Measurements from ENCODE around the gene TTC23. TPM values are rescaled to one million over a fixed set of nuclear protein-coding genes. Genes with fewer than 3 reads are reported as not detected.
A peak's percentile ranks its signal among the peaks of the same experiment; 100 is the strongest.

TTC23 gene
- total RNA-seq, 2 donors from 2014 or later = 0.30 TPM; not detected in 1

DNA sequence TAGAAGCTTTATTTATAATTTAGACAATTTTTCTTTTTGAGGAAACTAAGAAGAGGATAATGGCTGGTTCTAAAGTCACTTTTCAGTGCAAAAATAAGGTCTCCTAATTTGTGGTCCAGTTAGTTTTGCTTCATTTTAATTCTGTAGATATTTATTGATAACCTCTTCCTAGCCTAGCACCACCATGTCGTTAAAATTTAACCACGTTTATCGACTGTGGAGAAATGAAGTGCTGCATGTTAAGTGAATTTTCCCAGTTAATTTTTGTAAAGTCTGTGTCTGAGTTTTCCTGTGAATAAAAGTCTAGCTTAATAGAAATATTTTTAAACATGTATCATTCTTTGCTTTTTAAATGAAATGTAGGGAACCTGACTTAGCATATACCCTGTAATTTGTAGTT is 18.6 kb upstream of the TTC23 start:
- ATAC-seq (no peak), DNase-seq (no peak)
- Mint-ChIP-seq H3K36me3 (ENCODE audit: low read depth) (no peaks in the 10 kb centered on the region), H3K27me3 (no peaks in the 10 kb centered on the region), H3K4me3 (no peak overlapping the region), H3K4me1 (peaks cover 9% of the 10 kb centered on the region), H3K27ac (no peak overlapping the region)
- H3K9me3 ChIP-seq (ENCODE audit: control insufficient read depth, low read length, poor library complexity, severe bottlenecking) = no peaks in the 10 kb centered on the region

DNA sequence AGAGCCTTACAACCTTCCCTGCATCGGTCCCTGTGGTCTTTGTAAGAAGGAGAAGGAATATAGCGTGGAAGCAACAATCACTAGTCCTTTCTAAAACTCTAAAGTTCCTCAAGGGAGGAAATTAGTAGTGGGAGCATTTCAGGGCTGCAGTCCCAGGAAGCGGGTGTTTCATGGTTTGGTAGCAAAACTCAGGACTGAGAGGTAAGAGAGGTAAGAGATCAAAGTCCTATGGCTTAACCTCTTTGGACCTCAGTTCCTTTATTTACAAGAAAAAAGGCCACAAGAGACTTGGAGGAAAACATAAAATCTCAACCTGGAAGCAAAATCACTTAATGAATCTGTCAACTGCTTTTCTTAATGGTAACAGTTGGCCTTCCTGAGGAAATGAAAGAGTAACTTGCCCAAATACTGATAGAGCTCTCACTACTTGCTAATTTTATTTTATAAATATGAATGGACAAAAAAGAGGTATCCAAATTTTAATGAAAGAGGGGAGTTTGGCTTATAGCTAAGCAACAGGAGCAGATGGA is 16.2 kb upstream of the TTC23 start:
- H3K9me3 ChIP-seq (ENCODE audit: control insufficient read depth, low read length, poor library complexity, severe bottlenecking) = no peaks in the 10 kb centered on the region
- Mint-ChIP-seq H3K4me3 (no peak overlapping the region), H3K36me3 (ENCODE audit: low read depth) (no peaks in the 10 kb centered on the region), H3K4me1 (peaks cover 9% of the 10 kb centered on the region), H3K27me3 (no peaks in the 10 kb centered on the region), H3K27ac (no peak overlapping the region)
- ATAC-seq (no peak), DNase-seq (no peak)

DNA sequence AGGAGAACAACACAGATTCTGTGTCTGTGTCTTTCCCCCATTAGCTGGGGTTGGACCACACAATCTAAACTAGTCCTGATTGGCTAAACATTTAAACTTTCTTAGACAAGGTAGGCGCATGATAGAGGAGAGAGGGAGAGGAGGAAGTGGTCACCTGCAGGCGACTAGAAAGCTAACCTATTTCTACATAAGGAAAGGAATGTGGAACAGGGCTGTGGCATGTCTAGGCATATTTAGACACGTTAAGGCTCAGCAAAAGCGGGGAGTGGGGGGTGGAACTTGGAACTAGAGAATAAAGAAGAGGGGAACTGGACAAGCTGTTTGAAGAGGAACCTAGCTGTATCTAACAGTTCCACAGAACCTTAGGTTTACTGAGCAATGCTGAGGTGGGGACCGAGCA is 14.7 kb upstream of the TTC23 start:
- peaks cover 14% of the 10 kb centered on the region for H3K4me1 Mint-ChIP-seq
- no peak overlapping the region for H3K4me3 Mint-ChIP-seq
- H3K27me3 Mint-ChIP-seq = no peaks in the 10 kb centered on the region
- DNase-seq (no peak), ATAC-seq (no peak)
- H3K36me3 Mint-ChIP-seq (ENCODE audit: low read depth) = peaks cover 2% of the 10 kb centered on the region
- no peaks in the 10 kb centered on the region for H3K9me3 ChIP-seq (ENCODE audit: control insufficient read depth, low read length, poor library complexity, severe bottlenecking)
- no peak overlapping the region for H3K27ac Mint-ChIP-seq

DNA sequence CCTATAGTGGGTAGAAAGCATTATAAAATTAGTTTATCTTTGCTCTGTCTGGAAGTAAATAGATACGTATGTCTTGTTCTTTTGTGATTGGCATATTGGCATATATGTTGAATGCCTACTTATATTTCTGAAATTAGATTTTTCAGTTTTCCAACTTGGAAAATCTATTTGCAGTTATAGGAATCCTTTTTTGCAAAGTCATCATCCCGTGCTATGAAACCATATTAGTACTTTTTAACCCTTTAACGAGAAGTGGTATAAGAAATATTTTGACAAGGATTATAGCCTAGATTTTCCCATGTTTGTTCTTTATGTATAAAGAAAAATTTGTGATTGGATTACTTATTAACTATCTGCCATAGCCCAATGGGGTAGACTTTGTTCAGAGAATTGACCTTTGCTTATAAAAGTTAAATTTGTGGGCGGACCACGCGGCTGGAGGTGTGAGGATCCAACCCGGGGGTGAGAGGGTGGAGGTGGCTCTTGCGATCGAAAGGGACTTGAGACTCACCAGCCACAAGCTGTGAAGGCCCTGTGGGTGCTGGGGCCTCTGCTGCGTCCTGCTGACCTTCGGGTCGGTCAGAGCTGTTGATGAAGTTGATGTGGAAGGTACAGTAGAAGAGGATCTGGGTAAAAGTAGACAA is 7.8 kb upstream of the TTC23 start:
- H3K27me3 Mint-ChIP-seq = no peaks in the 10 kb centered on the region
- H3K4me1 Mint-ChIP-seq = peaks cover 18% of the 10 kb centered on the region
- H3K9me3 ChIP-seq (ENCODE audit: control insufficient read depth, low read length, poor library complexity, severe bottlenecking) = no peaks in the 10 kb centered on the region
- ATAC-seq (no peak), DNase-seq (no peak)
- H3K27ac Mint-ChIP-seq = no peak overlapping the region
- peaks cover 11% of the 10 kb centered on the region for H3K36me3 Mint-ChIP-seq (ENCODE audit: low read depth)
- H3K4me3 Mint-ChIP-seq = no peak overlapping the region

DNA sequence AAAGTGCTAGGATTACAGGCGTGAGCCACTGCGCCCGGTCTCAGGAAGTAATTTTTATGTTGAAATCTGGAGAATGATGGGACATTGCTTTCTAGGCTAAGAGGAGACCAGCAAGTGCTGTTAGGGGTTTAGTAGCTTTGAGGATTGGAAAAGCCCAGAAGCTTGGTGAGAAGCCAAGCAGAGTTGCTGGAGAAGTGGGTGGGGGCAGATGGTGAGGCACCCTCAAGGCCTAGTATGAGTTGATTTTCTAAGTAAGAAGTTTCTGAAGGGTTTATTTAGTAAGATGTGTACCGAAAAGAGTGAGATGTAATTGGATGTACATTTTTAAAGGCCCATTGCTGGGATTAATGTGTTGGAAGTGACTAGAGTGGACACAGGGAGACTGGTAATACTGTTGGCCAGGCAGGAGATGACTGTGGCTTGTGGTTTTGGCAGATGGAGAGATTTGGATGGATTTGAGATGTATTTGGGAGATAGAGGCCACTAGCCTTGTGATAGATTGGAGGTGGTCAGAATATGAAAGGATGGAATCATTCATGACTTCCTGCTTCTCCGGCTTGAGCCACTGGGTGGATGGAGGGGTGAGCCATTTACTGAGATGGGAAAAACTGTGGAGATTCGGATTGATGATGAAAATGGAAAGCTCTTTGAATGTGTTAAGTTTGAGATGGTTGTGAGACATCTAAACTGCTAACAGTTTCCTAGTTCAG is 4.2 kb upstream of the TTC23 start:
- Mint-ChIP-seq H3K4me1 (peaks cover 18% of the 10 kb centered on the region), H3K27me3 (no peaks in the 10 kb centered on the region), H3K27ac (no peak overlapping the region), H3K36me3 (ENCODE audit: low read depth) (peaks cover 9% of the 10 kb centered on the region), H3K4me3 (no peak overlapping the region)
- no peaks in the 10 kb centered on the region for H3K9me3 ChIP-seq (ENCODE audit: control insufficient read depth, low read length, poor library complexity, severe bottlenecking)
- ATAC-seq (no peak), DNase-seq (no peak)

DNA sequence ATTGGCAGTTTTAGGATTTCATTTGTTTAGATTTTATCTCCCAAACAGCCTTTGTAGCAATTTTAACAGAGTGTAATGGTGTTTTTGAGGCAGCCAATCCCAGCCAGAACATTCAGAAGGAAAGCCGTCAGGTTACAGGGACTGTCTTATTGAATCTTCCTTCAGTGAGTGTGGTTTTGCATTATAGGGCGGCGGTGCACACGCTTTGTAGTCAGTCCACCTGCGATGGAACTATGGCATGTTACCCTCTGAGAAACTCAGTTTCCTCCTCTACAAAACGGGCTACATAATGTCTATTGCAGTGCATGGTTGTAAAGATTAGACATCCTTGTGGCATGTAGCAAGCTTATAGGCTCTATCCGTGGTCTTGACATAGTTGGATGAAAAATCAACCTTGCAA is 2.9 kb upstream of the TTC23 start:
- H3K9me3 ChIP-seq (ENCODE audit: control insufficient read depth, low read length, poor library complexity, severe bottlenecking) = no peaks in the 10 kb centered on the region
- Mint-ChIP-seq H3K27ac (no peak overlapping the region), H3K4me3 (peak overlapping the region; percentile 85), H3K36me3 (ENCODE audit: low read depth) (peaks cover 3% of the 10 kb centered on the region), H3K27me3 (no peaks in the 10 kb centered on the region), H3K4me1 (peaks cover 18% of the 10 kb centered on the region)
- DNase-seq = no peak
- ATAC-seq = no peak

DNA sequence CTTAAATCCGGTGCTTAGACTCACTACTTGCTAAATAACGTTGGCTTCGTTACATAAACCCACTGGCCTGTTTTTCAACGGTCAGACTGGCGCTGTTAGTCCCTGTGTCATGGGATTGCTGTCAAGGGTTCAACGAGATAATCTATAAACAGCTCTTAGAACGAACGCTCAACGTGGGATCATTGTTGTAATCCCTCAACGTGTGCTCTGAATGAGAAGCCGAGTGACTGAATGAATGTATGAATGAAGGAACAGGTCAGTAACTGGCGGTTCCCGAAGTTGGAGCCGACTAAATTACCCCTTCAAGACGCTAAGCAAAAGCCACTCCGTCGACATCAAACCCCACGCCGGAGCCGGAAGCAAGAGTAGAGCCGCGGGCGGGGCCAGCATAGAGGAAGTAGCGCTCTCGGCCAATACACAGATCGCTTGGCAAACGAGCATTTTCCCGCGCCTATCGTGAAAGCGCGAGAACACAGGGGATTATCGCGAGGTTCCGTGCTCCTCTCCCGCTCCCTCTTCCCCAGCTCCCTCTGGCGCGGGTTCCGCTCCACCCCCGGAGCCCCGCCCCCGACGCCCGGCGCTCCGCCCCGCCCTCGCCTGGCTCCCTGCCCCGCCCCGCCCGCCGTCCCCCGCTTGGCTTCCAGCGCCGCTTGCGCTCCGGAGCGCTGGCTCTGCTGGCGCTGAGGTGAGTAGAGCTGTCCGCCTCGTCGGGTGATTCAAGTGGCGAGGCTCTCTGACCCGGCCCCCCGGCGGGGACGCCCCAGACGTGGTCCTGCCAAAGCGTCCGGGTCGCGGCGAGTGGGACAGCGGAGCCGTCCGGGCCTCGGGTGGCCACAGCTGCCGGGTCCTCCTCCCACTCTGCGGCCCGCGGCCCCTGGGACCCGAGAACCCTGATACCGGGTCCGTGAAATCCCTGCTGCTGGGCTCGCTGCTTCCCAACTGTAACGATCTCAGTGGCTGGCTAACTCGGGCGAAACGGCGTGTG is 1.8 kb upstream of the TTC23 start, which contains the start of gene LRRC28:
Gene LRRC28 (plus strand): TSS at position 625 of the 985 bp plus-strand sequence. CDS start 4,477 bp downstream, outside the sequence.
- no peaks in the 10 kb centered on the region for H3K27me3 Mint-ChIP-seq
- H3K36me3 Mint-ChIP-seq (ENCODE audit: low read depth) = peaks cover 2% of the 10 kb centered on the region
- no peaks in the 10 kb centered on the region for H3K9me3 ChIP-seq (ENCODE audit: control insufficient read depth, low read length, poor library complexity, severe bottlenecking)
- DNase-seq = peak; percentile 85 to 88 (median 87)
- H3K27ac Mint-ChIP-seq = peak within 1 kb of the TSS; percentile 54
- H3K4me1 Mint-ChIP-seq = peaks cover 18% of the 10 kb centered on the region
- ATAC-seq = peak; percentile 97
- H3K4me3 Mint-ChIP-seq = peak within 1 kb of the TSS; percentile 85

DNA sequence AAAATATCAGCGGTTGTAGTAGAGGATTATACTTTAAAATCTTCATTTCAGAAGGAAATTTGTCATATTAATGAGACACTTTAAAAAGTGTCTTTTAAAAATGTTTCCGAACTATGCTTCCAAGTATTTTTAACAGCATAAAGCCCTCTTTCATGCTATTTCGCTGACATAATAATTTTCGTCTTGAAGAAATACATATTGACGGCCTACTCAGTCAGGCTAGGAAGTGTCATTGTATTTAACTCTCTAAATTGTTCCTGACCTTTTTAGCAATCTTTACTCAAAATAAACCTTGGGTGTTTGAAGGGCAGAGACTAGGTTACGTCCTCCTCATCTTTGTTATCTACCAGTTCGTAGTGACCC is 1.1 kb upstream of the TTC23 start:
- Mint-ChIP-seq H3K4me1 (peaks cover 18% of the 10 kb centered on the region), H3K27ac (peak overlapping the region; percentile 54), H3K36me3 (ENCODE audit: low read depth) (peaks cover 2% of the 10 kb centered on the region), H3K27me3 (no peaks in the 10 kb centered on the region), H3K4me3 (peak overlapping the region; percentile 85)
- no peak for ATAC-seq
- H3K9me3 ChIP-seq (ENCODE audit: control insufficient read depth, low read length, poor library complexity, severe bottlenecking) = no peaks in the 10 kb centered on the region
- DNase-seq = no peak

DNA sequence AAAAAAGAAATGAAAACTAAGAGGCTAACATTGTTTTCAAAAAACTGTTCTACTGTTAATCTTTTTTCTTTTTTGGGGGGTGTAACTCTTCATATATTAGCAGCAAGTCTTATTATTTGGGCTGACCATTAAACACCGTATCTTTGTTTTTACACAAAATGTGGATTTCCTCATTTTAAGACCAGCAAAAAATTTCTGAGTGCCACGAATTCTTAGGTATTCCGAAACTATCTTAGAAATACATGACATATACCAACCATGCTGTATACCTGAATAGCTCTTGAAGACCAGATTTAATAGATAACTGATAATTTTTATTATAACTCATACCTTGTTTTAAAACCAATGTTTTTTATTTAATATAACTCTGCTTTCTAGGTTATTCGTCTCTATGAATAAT is 620 bp upstream of the TTC23 start:
- DNase-seq = no peak
- Mint-ChIP-seq H3K27me3 (no peaks in the 10 kb centered on the region), H3K27ac (no peak overlapping the region), H3K36me3 (ENCODE audit: low read depth) (peaks cover 2% of the 10 kb centered on the region), H3K4me1 (peaks cover 18% of the 10 kb centered on the region), H3K4me3 (no peak overlapping the region)
- H3K9me3 ChIP-seq (ENCODE audit: control insufficient read depth, low read length, poor library complexity, severe bottlenecking) = no peaks in the 10 kb centered on the region
- no peak for ATAC-seq

DNA sequence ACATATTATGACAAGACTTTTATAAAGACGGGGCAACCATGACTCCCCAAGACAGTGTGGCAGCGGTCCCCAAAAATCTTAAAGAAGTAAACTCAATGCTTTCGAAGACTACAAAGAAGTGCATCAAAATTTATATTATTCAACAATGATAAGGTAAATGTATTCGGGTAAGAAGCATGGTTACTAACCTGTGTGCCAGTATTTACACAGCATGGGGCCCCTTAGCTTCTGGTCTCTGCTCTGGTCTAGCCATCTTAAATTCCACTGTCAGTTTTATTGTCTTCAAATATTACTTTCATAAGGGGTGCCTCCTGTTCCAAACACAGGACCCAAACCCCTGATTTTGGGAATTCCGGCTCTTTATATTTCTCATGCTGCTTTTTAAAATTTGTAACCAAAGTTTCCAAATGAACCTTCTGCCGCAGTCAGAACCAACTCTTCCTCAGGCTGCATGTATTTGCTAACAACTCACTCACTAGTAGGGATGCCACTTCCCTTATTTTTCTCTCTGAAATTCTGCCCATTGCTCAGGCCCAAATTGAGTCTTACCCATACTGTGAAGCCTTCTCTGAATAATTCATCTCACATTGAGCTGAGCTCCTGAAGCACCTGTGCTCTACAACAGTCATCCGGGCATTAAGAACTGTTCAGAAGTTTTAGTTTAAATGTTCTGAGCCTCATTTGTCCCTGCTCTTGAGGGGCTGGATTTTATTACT is 1.2 kb downstream of the TTC23 start:
- Mint-ChIP-seq H3K27me3 (peaks cover 3% of the 10 kb centered on the region), H3K4me3 (no peak overlapping the region), H3K36me3 (ENCODE audit: low read depth) (no peaks in the 10 kb centered on the region), H3K27ac (no peak overlapping the region), H3K4me1 (peaks cover 11% of the 10 kb centered on the region)
- ATAC-seq (no peak), DNase-seq (no peak)
- no peaks in the 10 kb centered on the region for H3K9me3 ChIP-seq (ENCODE audit: control insufficient read depth, low read length, poor library complexity, severe bottlenecking)

DNA sequence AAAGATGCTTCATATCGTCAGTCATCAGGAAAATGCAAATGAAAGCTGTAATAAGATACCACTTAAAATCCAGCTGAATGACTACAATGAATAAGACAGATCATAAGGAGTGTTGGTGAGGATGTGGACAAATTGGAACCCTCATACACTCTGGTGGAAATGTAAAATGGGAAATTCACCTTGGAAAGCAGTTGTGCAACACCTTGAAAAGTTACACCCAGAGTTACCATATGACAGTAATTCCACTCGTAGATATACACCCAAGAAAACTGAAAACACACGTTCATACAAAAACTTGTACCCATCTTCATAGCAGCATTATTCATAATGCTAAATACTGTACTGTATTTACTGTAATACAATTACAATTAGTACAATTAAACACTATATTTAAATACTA is 2.3 kb downstream of the TTC23 start:
- no peak overlapping the region for H3K4me3 Mint-ChIP-seq
- H3K4me1 Mint-ChIP-seq = peaks cover 6% of the 10 kb centered on the region
- no peaks in the 10 kb centered on the region for H3K36me3 Mint-ChIP-seq (ENCODE audit: low read depth)
- H3K27me3 Mint-ChIP-seq = peaks cover 11% of the 10 kb centered on the region
- H3K27ac Mint-ChIP-seq = no peak overlapping the region
- no peaks in the 10 kb centered on the region for H3K9me3 ChIP-seq (ENCODE audit: control insufficient read depth, low read length, poor library complexity, severe bottlenecking)
- ATAC-seq (no peak), DNase-seq (no peak)

DNA sequence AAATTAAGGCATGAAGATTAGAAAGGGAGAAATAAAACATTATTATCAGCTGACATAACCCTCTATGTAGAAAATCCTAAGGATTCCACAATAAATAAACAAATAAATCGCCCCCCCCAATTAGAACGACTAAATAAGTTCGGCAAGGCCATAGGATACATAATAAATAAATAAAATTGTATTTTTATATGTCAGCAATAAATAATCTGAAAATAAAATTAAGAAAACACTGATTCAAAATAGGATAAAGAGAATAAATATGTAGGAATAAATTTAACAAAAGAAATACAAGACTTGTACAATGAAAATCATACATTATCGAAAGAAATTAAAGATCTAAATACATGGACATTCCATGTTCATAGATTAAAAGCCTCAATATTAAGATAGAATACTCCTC is 5.1 kb downstream of the TTC23 start:
- ATAC-seq (no peak), DNase-seq (no peak)
- H3K27me3 Mint-ChIP-seq = peaks cover 11% of the 10 kb centered on the region
- H3K27ac Mint-ChIP-seq = no peak overlapping the region
- peaks cover 2% of the 10 kb centered on the region for H3K4me1 Mint-ChIP-seq
- H3K9me3 ChIP-seq (ENCODE audit: control insufficient read depth, low read length, poor library complexity, severe bottlenecking) = no peaks in the 10 kb centered on the region
- H3K4me3 Mint-ChIP-seq = no peak overlapping the region
- H3K36me3 Mint-ChIP-seq (ENCODE audit: low read depth) = no peaks in the 10 kb centered on the region

All from T-helper 17 cell (primary cell).